GM21360 (cell line): ENCODE data around the gene PRSS21.

Source experiments
- ATAC-seq: cut with Tn5 transposase; IDR thresholded peaks from one replicate; pipeline ENCODE4 v1.9.1; 2021; ENCODE audit warnings: mild to moderate bottlenecking, moderate library complexity; ENCODE audit not compliant: unreplicated experiment

Gene PRSS21

GRCh38 chr16:2840914-2841313 is 23.9 kb downstream of the PRSS21 start:
- no peak for ATAC-seq

DNA sequence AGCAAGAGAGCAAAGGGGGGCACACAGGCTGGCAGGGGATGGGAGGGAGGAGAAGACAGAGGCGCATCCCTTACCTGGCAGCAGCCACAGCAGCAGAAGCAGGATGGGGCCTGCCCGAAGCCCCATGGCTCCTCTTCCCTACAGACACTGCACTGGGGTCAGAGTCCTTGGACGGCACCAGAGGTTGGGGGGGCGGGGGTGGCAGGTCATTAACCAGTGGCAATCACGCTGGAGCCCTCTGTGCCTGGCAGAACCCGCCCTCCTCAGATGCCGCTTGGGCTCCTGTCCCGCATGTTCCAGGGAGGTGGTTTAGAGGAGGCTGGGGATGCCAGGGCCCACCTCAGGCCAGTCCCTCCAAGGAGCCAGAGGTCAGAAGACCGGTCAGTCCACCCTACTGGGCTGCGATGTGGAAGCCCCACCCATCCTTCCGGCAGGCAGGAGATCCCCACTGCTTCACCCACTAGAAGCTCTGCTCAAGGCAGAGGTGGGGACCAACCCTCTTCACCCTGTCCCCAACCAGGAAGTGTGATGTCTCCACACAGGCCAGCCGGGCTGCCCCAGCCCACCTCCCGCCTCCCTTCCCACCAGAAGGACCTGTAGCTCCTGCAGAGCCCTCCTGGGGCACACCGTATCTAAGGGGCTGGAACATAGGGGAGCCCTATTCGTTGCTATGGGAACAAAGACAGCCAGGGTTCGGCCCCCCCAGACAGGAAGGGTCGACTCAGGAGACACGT is 24.7 kb downstream of the PRSS21 start:
- ATAC-seq = no peak

GRCh38 chr16:2842340-2843000 is 25.4 kb downstream of the PRSS21 start:
- no peak for ATAC-seq

DNA sequence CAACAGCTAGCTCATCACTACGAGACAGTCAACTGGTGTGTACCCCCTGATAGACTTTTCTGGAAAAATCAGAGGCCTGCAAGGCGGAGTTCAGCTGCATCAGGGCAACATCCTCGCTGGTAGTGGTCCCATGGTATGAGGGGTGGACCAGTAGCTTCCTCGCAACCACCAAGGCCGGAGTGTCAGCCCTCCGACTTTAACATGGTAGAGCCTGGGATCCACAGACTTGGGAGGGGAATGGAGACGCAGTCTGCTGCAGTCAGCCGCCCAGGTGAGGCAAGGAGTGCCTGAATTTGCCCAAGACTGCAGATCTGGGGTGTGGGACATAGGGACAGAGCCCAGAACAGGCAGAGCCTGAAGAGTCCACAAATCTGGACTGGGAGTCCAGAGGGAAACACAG is 26.5 kb downstream of the PRSS21 start:
- no peak for ATAC-seq

- no peak for ATAC-seq
Measured at GRCh38 chr16:2845116-2845515, 28.1 kb downstream of the PRSS21 start.

- ATAC-seq = no peak
Measured at GRCh38 chr16:2846511-2847310, 29.7 kb downstream of the PRSS21 start.

- ATAC-seq = no peak
Measured at GRCh38 chr16:2848933-2849725, 32.1 kb downstream of the PRSS21 start.

- ATAC-seq = no peak
Measured at GRCh38 chr16:2852003-2852730, 35.1 kb downstream of the PRSS21 start.

DNA sequence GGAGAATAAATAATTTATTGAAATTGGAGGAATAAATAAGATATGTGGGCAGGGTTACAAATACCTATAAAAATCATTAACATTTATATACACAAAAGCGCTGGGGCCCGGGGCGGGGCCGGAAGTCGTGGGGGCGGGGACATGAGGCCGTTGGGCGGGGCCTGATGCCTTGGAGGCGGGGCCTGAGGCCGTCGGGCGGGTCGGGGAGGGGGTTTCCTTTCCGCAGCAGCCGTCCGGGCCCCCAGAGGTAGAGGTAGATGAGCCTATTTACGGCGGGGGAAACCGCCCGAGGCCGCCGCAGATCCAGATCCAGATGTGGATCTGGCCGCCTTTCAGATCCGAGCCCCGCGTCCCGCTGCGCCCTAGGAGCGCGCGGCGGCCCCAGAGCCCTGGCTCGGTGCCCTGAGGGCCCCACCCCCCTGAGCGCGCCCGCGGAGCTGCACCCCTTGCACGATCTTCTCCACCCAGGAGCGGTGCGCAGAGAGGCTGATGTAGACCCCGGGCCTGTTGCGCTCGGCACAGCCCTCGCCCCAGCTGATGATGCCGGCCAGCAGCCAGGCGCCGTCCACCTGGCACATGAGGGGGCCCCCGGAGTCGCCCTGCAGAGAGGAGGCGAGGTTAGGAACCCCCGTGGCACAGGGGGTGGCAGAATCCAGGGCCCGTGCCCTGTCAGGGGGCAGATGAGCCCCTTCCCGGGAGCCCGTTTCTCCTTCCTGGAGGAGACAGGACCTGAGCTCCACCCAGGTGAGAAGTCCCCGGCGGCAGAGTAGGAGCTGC is 35.9 kb downstream of the PRSS21 start:
- ATAC-seq = no peak

DNA sequence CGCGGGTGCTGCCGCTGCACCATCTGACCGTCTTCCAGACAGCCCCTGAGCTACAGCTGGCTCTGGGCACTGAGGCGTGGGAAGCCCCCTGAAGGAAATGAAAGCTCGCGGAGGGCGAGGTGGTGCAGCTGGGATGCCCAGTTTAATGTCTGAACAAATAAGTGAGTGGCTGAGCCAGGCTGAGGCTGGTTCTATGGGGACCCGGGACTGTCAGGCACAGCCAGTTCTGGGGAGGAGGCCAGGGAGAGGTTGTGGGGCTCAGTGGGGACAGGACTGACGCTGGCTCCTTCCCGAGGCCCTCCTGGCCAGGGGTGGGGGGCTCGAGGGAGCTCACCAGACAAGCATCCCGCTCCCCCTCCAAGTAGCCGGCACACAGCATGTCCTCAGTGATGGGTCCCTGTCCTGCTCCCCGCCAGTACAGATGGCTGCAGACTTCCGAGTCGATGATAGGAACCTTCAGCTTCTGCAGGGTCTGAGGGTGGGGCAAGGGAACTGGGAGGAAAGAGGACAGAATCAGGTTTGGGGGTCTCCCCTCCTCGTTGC is 36.6 kb downstream of the PRSS21 start:
- no peak for ATAC-seq

DNA sequence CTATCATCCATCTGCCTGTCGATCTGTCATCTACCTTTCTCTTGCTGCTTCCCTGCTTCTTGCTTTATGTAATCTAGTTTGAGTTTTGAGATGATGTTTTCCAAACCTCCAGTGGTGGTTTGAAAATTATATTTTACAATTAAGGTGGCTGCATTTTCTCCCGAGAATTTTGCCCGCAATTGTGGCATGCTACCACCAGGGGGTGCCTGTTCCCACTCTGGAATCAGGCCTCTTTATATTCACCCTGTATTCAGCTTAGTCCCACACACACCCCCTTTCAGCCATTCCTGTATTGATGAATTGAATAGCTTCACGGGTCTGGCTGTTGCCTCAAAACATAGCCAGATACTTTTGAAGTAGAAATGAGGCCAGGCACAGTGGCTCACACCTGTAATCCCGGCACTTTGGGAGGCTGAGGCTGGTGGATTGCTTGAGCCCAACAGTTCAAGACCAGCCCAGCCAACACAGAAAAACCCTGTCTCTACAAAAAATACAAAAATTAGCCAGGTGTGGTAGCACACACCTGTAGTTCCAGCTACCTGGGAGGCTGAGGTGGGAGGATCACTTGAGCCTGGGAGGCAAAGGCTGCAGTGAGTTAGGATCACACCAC is 37.8 kb downstream of the PRSS21 start:
- ATAC-seq = no peak

DNA sequence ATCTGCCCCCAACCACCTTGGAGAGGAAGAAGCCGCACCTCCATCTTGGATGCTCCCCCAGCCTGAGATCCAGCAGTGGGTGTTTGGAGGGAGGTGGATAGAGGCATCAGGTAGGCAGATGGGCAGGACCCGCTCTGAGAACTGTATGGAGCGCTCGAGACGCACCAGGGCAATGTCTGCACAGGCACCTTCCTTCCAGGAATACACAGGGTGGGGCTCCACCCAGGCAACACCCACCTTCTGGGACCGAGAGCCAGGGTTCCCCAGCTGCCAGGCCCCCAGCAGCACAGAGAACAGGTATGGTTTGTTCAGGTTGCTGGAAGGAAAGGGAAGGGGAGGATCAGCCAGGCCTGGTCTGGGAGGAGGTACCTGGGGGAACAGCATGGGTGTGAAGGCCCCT is 38.5 kb downstream of the PRSS21 start:
- no peak for ATAC-seq

GRCh38 chr16:2856061-2856670 is 39.1 kb downstream of the PRSS21 start:
- ATAC-seq = no peak

- ATAC-seq = no peak
Measured at GRCh38 chr16:2856686-2857450, 39.8 kb downstream of the PRSS21 start.

DNA sequence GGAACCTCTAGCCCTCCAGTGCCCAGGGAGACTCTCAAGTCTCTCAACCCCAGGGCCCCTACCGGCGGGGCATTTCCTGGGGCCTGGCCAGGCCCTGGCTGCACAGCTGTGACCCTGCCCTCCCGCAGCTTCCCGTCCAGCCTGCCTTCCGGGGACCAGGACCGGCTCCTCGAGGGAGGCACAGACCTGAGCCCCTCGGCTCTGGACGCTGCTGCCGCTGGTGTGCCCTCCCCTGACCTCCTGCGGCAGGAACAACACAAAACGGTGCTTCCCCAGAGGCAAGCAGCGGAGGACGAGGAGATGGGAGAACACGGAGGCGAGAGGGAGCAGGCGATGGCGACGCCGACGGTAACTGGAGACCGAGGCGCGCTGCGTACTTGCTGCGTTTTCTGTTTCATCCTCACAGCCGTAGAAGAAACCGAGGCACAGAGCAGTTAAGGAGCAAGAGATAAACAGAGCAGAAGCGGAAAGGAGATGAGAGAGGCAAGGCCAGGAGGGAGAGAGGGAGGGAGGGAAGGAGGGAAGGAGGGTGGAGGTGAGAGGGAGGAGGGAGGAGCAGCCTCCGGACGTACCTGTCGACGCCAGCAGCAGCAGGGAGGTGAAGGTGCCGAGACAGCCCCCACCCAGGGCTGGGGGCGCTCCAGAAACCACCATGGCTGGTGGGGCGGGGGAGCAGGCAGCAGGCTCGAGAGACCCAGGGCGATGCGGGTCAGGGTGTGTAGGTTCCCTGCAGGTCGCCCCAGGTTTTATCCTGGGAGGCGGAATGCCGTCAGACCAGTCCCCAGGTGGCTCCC is 40.6 kb downstream of the PRSS21 start, which contains the start of gene PRSS22:
PRSS22 (minus strand) TSS at position 720 of the 794 bp plus-strand sequence; CDS start at position 654, 66 bp downstream.
- ATAC-seq = no peak

- no peak for ATAC-seq
Measured at GRCh38 chr16:2858245-2859025, 41.4 kb downstream of the PRSS21 start.
